Superior temporal gyrus (tissue), 1 donor: ENCODE measurements around the gene CSMD2.
A peak's percentile ranks its signal among the peaks of the same experiment; 100 is the strongest.
"Not testable (repeated sequence)": the region's sequence is repeated elsewhere in the genome, so short reads cannot be mapped to it uniquely, and the experiment has no call there.

Experiments used
- DNase-seq: peaks from one replicate; pipeline ENCODE4 v3.0.0-alpha.2; 2016; ENCODE audit errors: extremely low spot score

CSMD2 gene

DNA sequence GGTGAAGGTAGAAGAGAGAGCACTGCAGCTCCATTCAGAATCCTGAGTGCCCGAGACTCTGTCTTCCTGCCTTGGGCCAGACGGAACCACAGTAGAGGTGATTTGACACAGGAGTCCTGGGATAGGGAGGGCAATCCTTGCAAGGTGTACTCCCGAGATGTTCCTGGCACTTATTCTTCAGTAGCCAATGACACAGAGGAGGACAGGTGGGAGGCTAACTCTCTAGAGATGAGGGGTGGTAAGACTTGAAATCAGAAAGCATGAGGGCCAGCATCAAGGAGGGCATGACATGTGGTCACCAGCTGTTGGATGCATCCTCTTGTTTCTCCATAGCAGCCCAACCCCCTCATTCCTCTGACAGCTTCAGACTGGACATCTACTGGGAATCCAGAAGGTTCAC is 56.3 kb downstream of the CSMD2 start:
- DNase-seq: no peak

- no peak for DNase-seq
Measured at GRCh38 chr1:34108269-34108668, 56.8 kb downstream of the CSMD2 start.

DNA sequence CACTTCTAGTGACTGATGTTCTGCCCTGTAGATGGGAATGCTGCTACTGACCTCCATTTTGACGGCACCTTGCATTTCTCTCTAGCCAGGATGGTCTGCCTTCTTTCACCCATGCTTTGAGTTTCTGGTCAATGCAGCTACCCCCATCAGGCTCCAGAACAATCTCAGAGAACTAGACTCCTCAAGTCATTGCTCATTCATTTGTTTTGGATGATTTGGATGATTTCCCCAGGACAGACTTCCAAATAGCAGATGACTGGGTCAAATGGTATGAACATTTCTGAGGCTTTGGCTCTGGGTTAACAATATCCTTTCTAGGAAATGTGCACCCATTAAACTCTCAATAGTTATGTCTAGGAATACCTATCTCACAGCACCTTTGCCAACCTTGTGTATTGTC is 63.9 kb downstream of the CSMD2 start:
- no peak for DNase-seq

DNA sequence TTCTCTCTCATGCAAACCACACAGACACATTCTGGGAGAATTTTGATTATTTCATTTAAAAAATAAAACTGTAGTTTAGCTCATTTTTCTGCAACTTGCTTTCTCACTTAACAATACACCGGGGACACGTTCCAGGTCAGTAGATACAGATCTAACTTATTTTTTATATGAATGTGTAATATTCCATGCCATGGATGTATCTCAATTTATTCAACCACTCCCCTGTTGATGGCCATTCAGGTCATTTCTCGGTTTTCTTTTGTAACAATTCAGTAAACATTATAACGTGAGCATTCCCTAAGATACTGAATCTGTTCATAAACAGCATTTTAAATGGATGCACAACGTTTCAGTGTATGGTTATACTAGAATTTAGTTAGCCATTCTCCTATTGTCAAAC is 64.7 kb downstream of the CSMD2 start:
- DNase-seq: no peak

GRCh38 chr1:34092399-34092798 is 72.6 kb downstream of the CSMD2 start:
- DNase-seq: not testable (repeated sequence)

DNA sequence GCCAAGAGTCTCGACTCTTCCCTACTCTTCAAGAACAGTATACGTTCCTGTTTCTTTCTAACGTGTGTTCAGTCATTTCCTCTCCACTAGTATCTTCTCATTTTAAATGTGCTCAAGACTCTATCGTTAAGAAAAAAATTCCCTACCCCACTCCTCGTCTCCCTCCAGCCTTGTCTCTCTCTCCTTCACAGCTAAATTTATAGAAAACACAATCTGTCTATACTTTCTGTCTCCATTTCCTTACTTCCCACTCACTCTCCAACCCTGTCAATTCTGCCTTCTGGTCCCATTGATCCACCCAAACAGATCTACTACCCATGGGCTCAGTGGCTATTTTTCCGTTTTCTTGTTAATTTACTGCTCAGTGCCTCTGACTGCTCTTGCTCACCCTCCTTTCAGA is 75.3 kb downstream of the CSMD2 start:
- no peak for DNase-seq

DNA sequence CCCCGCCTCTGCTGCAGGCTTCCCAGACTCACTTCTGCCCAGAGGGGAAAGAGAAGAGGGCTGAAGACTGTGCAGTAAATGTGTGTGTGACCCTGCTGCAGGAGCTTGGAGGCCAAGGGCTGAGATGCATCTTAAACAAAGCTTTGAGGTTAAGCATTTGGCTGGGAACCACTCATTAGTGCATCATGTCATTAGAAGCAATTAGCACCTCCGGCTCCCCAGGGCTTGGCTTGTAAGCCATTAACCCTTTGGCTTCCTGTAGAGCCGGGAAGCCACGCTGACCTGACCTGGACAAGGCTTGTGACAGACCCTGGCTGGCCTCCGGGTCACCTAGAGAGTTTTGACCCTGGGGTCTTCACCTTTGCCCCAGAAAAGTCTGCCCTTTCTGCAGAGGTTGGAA is 77.0 kb downstream of the CSMD2 start:
- no peak for DNase-seq

GRCh38 chr1:34086561-34086960 is 78.5 kb downstream of the CSMD2 start:
- DNase-seq: no peak

GRCh38 chr1:34083974-34084373 is 81.1 kb downstream of the CSMD2 start:
- DNase-seq: no peak

- not testable (repeated sequence) for DNase-seq
Measured at GRCh38 chr1:34082085-34082670, 82.9 kb downstream of the CSMD2 start.

- DNase-seq: no peak
Measured at GRCh38 chr1:34078383-34078782, 86.6 kb downstream of the CSMD2 start.

- no peak for DNase-seq
Measured at GRCh38 chr1:34075576-34075975, 89.5 kb downstream of the CSMD2 start.

DNA sequence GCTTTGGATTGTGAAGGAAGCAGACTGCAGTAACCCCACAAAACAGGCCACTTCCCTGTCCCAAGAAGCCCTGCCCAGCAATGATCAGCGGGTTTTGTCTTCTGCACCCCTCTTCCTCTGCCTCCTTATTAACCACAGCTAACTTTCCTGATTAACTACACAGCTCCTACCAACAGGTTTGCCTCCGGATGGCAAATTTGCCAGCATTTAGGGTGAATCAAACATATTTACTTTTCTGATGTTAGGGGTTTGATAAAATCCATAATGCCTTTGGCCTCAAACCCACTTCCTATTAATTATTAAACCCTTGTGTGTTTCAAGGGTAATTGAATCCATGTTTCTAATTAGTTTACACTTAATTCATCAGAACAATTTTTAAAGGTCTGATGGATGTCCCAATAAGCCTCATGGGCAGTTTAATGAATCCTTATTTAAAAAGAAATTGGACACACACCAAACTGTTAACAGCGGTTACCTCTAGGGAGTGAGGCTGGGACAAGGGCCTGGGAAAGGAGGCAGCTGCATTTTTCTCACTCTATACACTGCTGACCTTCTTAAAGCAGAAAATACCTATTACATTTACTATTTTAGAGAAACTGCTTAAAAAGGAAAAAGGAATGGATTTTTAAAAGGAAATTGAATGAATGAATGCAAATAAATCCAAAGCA is 91.9 kb downstream of the CSMD2 start:
- no peak for DNase-seq

GRCh38 chr1:34070201-34070836 is 94.7 kb downstream of the CSMD2 start:
- peak; percentile 60 for DNase-seq

- DNase-seq: peak; percentile 55
Measured at GRCh38 chr1:34066981-34067603, 97.9 kb downstream of the CSMD2 start.

- no peak for DNase-seq
Measured at GRCh38 chr1:34066166-34066565, 98.9 kb downstream of the CSMD2 start.

DNA sequence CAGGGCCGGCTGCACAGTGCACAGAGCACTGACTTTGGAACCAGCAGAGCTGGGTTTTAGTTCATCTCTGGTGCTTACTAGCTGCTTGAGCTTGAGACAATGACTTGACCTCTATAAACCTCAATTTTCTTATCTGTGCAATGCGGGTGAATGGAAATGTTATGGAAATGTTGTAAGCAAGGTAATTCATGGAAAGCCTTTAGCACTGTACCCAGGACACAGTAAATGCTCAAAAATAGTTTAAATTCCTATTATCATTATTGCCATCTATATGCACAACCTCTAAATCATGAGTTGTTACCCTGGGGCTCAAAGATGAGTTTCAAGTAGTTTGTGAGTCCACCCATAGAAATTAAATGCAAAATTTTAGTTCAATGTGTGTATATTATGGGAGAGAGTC is 99.5 kb downstream of the CSMD2 start:
- DNase-seq: no peak

GRCh38 chr1:34060901-34061415 is 104.1 kb downstream of the CSMD2 start:
- peak; percentile 55 for DNase-seq

DNA sequence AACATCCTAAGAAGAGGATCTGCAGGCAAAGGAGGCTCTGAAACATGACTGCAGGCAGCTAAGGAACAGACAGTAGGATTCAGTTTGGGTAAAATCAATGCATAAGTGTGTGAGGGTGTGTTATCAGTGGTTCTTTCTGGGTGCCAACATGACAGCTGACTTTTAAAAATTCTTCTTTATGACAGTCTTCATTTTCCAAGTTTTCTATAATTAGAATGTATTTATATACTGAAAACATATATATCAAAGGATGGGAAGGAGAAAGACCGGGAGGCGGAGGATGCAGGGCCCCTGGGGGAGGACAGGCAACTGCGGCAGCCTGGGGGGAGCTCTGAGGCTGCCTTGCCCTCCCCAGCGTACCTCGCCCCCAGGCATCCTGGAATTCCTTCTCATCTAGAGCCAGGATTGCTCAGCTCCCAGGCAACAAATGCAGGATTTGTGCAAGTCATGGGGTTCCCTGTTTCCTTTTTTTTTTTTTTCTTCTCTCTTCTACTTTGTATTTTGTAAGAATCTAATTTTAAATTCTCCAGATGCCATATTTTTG is 104.8 kb downstream of the CSMD2 start:
- peak; percentile 46 for DNase-seq

DNA sequence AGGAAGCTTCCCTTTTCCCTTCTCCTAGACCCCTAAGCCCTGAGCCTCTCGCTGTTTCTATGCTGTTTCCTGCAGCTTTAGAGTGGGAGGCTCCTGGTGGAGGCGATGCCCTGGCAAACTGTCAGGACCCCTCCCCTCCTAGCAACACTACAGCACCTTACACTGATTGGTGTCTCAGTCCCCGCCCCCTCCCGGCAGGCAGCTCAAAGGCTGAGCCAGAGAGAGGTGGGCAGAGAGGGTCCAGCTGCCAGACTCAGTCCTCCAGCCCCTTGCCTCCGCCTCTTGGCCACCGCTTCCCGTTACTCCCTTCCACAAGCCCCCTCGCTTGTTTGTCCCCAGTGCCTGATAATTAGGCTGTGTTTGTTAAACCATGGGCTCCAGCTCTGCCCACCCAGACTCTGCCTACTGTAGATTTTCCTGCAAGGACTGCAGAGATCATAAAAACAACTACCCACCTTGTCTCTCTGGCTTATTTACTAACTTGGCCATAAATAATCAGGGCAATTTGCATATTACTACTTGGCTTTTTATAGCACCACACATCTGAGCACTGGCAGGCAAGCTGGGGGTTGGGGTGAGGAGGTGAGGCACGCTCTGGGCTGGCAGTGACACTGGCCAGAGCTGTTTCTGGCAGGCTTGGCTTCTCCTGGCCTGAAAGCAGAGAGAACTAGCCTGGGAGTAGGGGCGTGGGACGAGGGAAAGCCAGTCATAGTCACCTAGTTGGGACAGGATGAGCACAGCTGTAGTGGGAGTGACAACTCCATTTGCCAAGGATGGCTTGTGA is 107.5 kb downstream of the CSMD2 start:
- DNase-seq: no peak

- DNase-seq: no peak
Measured at GRCh38 chr1:34055818-34056217, 109.2 kb downstream of the CSMD2 start.

DNA sequence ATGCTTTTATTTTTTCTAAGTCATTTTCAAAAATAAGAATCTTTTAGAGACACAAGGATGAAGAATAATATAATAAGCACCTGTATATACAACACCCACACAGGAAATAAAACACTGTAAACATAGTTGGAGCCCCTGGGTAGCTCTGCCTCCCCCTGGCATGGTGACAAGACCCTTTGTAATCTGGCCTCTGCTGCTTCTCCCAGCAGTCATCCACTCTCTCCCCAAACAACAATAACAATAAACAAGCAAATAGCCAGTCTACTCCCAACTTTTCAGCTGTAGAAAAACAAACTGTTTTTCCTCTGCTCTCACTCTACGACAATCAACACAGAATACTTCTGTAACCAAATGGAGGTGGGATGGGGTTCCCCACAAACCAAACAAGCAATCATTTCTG is 110.1 kb downstream of the CSMD2 start:
- DNase-seq: no peak
